ENCODE measurements around the gene FGF7.

FGF7 gene

DNA sequence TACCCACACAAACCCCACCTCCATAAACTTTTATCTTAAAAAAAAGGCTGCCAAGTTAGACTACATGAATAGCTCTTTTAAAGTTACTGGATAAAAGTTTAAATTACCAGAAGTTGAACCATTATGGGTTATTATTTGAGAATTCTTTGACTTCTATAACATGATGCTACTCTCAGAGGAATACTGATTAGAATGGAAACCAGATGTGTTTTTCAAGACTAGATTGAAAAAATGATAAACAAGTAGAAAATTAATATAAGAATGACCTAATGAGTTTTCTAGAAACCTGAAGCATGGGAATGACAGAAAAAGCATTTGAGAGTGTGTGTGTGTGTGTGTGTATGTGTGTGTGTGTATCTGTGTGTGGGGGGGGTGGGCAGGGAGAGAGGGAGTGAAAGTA, 12.4 kb upstream of the FGF7 start:
- Histone ChIP-seq H3K9me3 (ENCODE audit: low read depth, low read length) (no peaks in the 10 kb centered on the region), H3K36me3 (ENCODE audit: insufficient read depth, low read length) (no peaks in the 10 kb centered on the region), H3K4me3 (no peak overlapping the region), H3K9ac (ENCODE audit: insufficient read length) (no peak overlapping the region), H3K27ac (no peak overlapping the region)
- DNase-seq (ENCODE audit: low read depth, low spot score) = no peak
- TF ChIP-seq EZH2 (IDR thresholded peaks at IDR 0.05) = no peak
- no peak for TF ChIP-seq POLR2AphosphoS5 (IDR thresholded peaks at IDR 0.05; ENCODE audit: borderline replicate concordance, low read depth, low read length)
- no peak for TF ChIP-seq FOXP2 (optimal IDR thresholded peaks at IDR 0.05; ENCODE audit: control extremely low read depth, extremely low read length, insufficient read depth)

DNA sequence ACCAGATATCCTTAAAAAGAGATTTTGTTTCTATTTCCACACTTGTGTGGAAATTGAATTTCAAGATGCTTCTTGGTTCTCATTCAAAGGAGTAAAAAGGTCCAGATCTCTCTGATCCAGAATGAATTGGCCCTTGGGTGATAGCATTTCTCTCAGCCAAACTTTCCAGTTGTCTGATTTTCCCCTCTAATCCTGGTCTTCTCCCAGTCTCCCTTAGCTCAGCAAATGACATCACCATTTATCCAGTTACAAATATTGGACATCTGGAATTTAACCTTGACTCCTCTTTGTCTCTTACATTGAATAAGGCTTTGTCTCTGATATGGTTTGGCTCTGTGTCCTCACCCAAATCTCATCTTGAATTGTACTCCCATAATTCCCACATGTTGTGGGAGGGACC, 10.2 kb upstream of the FGF7 start:
- Histone ChIP-seq H3K27ac (no peak overlapping the region), H3K36me3 (ENCODE audit: insufficient read depth, low read length) (no peaks in the 10 kb centered on the region), H3K9me3 (ENCODE audit: low read depth, low read length) (no peaks in the 10 kb centered on the region), H3K4me3 (no peak overlapping the region), H3K9ac (ENCODE audit: insufficient read length) (no peak overlapping the region)
- no peak for TF ChIP-seq EZH2 (IDR thresholded peaks at IDR 0.05)
- no peak for TF ChIP-seq FOXP2 (optimal IDR thresholded peaks at IDR 0.05; ENCODE audit: control extremely low read depth, extremely low read length, insufficient read depth)
- no peak for TF ChIP-seq POLR2AphosphoS5 (IDR thresholded peaks at IDR 0.05; ENCODE audit: borderline replicate concordance, low read depth, low read length)
- DNase-seq (ENCODE audit: low read depth, low spot score) = no peak

DNA sequence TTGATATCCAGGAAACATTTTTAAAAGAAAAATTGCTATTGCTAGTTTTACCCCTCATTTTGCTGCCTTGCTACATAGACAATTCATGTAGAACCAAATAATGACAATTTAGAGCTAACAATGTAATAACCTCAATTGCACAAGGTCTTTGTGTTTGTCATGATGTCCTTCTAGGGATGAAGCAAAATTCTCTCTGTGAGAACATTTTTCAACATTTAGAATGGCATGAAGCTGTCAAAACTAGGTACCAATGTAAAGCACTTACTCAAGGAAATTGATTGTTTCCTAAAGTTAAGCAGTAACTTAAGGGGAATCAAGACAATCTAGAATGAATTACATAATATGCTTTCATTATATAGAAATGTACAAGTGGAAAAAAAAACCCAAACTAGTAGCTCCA, 7.9 kb upstream of the FGF7 start:
- H3K36me3 ChIP-seq (ENCODE audit: insufficient read depth, low read length) = no peaks in the 10 kb centered on the region

DNA sequence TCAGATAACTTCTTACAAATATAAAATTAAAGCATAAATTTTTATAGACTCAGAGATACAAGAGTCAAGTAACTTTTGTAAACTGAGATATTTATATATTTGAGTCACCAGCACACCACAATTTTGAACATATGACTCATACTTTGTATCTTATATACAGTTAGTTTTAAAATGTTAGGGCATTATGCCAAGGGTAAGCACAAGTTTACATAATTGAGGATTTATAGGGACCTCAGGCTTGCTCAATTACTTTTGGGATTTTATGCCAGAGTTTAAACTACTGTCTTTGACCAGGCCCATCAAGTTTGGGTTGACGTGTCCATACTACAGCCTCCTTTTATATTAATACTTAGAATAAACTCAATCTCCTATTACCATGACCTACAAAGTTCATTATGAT, 7.4 kb upstream of the FGF7 start:
- H3K27ac ChIP-seq = no peak overlapping the region
- H3K4me3 ChIP-seq = no peak overlapping the region
- no peaks in the 10 kb centered on the region for H3K9me3 ChIP-seq (ENCODE audit: low read depth, low read length)
- no peak overlapping the region for H3K9ac ChIP-seq (ENCODE audit: insufficient read length)
- no peaks in the 10 kb centered on the region for H3K36me3 ChIP-seq (ENCODE audit: insufficient read depth, low read length)
- DNase-seq (ENCODE audit: low read depth, low spot score) = no peak
- TF ChIP-seq EZH2 (IDR thresholded peaks at IDR 0.05) = no peak
- no peak for TF ChIP-seq FOXP2 (optimal IDR thresholded peaks at IDR 0.05; ENCODE audit: control extremely low read depth, extremely low read length, insufficient read depth)

More for the DNA sequence above, 7.9 kb upstream of the FGF7 start:
- Histone ChIP-seq H3K4me3 (no peak overlapping the region), H3K9me3 (ENCODE audit: low read depth, low read length) (no peaks in the 10 kb centered on the region), H3K9ac (ENCODE audit: insufficient read length) (no peak overlapping the region), H3K27ac (no peak overlapping the region)
- no peak for DNase-seq (ENCODE audit: low read depth, low spot score)
- TF ChIP-seq FOXP2 (optimal IDR thresholded peaks at IDR 0.05; ENCODE audit: control extremely low read depth, extremely low read length, insufficient read depth) (no peak), POLR2AphosphoS5 (IDR thresholded peaks at IDR 0.05; ENCODE audit: borderline replicate concordance, low read depth, low read length) (no peak), EZH2 (IDR thresholded peaks at IDR 0.05) (no peak)

DNA sequence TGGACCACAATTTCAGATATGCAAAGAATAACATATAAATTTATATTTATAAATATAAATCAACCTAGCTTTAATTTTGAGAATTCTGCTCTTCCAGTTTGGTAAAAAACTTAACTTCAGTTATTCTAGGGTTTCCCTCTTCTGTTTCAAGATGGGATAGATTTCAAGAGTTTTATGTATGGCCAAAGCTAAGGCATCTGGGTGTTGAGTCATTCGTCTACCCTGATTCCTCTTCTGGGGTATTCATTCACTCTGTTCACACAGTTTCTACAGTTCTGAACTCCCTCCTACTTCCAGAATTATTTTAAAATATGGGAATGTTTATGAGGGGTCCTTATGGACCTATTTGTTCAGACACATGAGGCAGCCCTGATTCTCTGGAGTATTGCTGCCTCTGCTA, 4.2 kb upstream of the FGF7 start:
- no peak for DNase-seq (ENCODE audit: low read depth, low spot score)
- Histone ChIP-seq H3K9ac (ENCODE audit: insufficient read length) (no peak overlapping the region), H3K27ac (no peak overlapping the region), H3K9me3 (ENCODE audit: low read depth, low read length) (no peaks in the 10 kb centered on the region), H3K36me3 (ENCODE audit: insufficient read depth, low read length) (no peaks in the 10 kb centered on the region), H3K4me3 (no peak overlapping the region)
- no peak for TF ChIP-seq FOXP2 (optimal IDR thresholded peaks at IDR 0.05; ENCODE audit: control extremely low read depth, extremely low read length, insufficient read depth)
- TF ChIP-seq EZH2 (IDR thresholded peaks at IDR 0.05) = no peak

DNA sequence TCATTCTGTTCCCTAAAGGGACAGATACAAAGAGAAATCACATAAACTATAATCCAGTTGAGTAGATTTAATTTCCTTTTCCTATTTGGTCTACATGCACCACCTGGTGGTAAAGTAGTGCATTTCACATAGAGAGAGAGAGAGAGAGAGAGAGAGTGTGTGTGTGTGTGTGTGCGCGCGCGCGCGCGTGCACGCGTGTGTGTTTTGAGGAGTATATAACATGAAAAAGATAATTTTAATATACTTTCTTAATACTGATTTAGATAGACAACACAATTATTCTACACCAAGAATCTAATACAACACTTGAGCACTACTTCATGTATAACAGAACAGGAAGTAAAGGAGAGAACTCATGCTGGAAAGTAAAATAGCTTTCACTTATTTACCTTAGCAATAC, 1.1 kb upstream of the FGF7 start:
- Histone ChIP-seq H3K27ac (no peak overlapping the region), H3K36me3 (ENCODE audit: insufficient read depth, low read length) (no peaks in the 10 kb centered on the region), H3K9me3 (ENCODE audit: low read depth, low read length) (no peaks in the 10 kb centered on the region), H3K4me3 (peak overlapping the region; percentile 43), H3K9ac (ENCODE audit: insufficient read length) (peak overlapping the region; percentile 35)
- peak; percentile 26 for DNase-seq (ENCODE audit: low read depth, low spot score)
- TF ChIP-seq POLR2AphosphoS5 (IDR thresholded peaks at IDR 0.05; ENCODE audit: borderline replicate concordance, low read depth, low read length) = no peak
- no peak for TF ChIP-seq EZH2 (IDR thresholded peaks at IDR 0.05)

DNA sequence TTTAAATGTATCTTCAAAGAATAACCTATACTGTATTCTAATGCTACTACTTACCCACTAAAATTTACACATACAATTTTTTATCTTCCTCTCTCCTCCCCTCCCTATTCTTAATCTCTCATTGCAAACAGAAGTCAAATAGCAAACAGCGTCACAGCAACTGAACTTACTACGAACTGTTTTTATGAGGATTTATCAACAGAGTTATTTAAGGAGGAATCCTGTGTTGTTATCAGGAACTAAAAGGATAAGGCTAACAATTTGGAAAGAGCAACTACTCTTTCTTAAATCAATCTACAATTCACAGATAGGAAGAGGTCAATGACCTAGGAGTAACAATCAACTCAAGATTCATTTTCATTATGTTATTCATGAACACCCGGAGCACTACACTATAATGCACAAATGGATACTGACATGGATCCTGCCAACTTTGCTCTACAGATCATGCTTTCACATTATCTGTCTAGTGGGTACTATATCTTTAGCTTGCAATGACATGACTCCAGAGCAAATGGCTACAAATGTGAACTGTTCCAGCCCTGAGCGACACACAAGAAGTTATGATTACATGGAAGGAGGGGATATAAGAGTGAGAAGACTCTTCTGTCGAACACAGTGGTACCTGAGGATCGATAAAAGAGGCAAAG, 984 bp downstream of the FGF7 start:
- no peak overlapping the region for H3K4me3 ChIP-seq
- H3K9me3 ChIP-seq (ENCODE audit: low read depth, low read length) = no peaks in the 10 kb centered on the region
- no peaks in the 10 kb centered on the region for H3K36me3 ChIP-seq (ENCODE audit: insufficient read depth, low read length)
- no peak overlapping the region for H3K27ac ChIP-seq
- no peak overlapping the region for H3K9ac ChIP-seq (ENCODE audit: insufficient read length)
- no peak for TF ChIP-seq POLR2AphosphoS5 (IDR thresholded peaks at IDR 0.05; ENCODE audit: borderline replicate concordance, low read depth, low read length)
- TF ChIP-seq FOXP2 (optimal IDR thresholded peaks at IDR 0.05; ENCODE audit: control extremely low read depth, extremely low read length, insufficient read depth) = no peak
- no peak for TF ChIP-seq EZH2 (IDR thresholded peaks at IDR 0.05)
- DNase-seq (ENCODE audit: low read depth, low spot score) = no peak

DNA sequence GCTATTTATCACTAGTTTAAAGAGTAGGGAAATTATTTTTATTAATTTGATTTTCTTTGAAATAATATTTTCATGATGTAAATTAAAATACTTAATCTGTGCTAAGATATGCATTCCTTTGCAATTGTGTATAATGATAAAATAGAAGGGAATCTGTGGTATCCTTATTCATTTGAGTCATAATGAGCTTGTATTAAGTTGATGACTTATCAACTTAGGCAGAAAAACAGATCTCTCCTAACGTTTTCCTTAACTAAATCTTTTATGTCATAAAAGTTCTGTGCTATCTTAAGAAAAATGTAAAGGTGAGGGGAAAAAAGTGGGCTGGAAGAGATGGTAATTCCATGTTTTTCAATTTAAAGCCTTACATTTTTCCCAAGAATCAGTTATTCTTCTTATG, 1.9 kb downstream of the FGF7 start:
- TF ChIP-seq EZH2 (IDR thresholded peaks at IDR 0.05) (no peak), FOXP2 (optimal IDR thresholded peaks at IDR 0.05; ENCODE audit: control extremely low read depth, extremely low read length, insufficient read depth) (no peak), POLR2AphosphoS5 (IDR thresholded peaks at IDR 0.05; ENCODE audit: borderline replicate concordance, low read depth, low read length) (no peak)
- no peak overlapping the region for H3K4me3 ChIP-seq
- DNase-seq (ENCODE audit: low read depth, low spot score) = no peak
- no peaks in the 10 kb centered on the region for H3K9me3 ChIP-seq (ENCODE audit: low read depth, low read length)
- H3K9ac ChIP-seq (ENCODE audit: insufficient read length) = no peak overlapping the region
- H3K36me3 ChIP-seq (ENCODE audit: insufficient read depth, low read length) = no peaks in the 10 kb centered on the region
- H3K27ac ChIP-seq = no peak overlapping the region

DNA sequence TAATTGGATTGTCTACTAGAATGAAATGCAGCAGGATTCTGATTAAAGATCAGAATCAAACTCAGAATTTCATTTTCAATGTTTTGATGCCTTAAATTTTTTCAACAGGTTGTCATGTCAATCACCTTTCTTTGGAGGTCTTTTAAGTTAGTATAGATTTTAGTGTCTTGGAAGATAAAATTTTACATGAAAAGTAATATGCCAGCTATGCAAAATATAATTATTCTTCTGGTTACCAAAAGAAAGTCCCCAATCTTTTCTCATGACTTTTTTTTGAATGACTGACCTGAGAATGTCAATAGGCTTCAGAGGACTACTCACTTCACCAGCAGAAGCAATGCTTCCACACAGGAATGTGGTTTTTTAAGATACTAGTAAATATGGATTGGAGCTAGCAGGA, 4.3 kb downstream of the FGF7 start:
- Histone ChIP-seq H3K4me3 (no peak overlapping the region), H3K9me3 (ENCODE audit: low read depth, low read length) (no peaks in the 10 kb centered on the region), H3K9ac (ENCODE audit: insufficient read length) (no peak overlapping the region), H3K36me3 (ENCODE audit: insufficient read depth, low read length) (no peaks in the 10 kb centered on the region), H3K27ac (no peak overlapping the region)
- TF ChIP-seq POLR2AphosphoS5 (IDR thresholded peaks at IDR 0.05; ENCODE audit: borderline replicate concordance, low read depth, low read length) (no peak), FOXP2 (optimal IDR thresholded peaks at IDR 0.05; ENCODE audit: control extremely low read depth, extremely low read length, insufficient read depth) (no peak), EZH2 (IDR thresholded peaks at IDR 0.05) (no peak)
- no peak for DNase-seq (ENCODE audit: low read depth, low spot score)
